K562 (cell line): ENCODE measurements around the gene ESD. TPM values are rescaled to one million over a fixed set of nuclear protein-coding genes. Genes with fewer than 3 reads are reported as not detected.
A peak's percentile ranks its signal among the peaks of the same experiment; 100 is the strongest.

ENCODE experiments used
- ATAC-seq: fragments of 200-7000 bp; cut with Tn5 transposase; 3 replicates; pipeline ENCODE4 v1.9.1; 2020; ENCODE audit warnings: moderate library complexity
- BruUV-seq: library from RNA; stranded (reverse); fragments of 400-500 nt; replicated peaks from 2 replicates; lab custom pipeline; 2021; lab: Mats Ljungman, UMichigan
- CTCF ChIA-PET: fragments of 300-600 bp; formaldehyde crosslinking; extraction: SDS; loops from one replicate; lab custom pipeline; 2021; ENCODE audit warnings: low intra/inter-chr PET ratio; lab: Yijun Ruan, JAX
- POLR2A ChIA-PET: fragments of 300-600, 350-650 bp; sonication (Branson Sonifier 250); formaldehyde crosslinking; extraction: SDS; loops from one replicate; lab custom pipeline; 2021; ENCODE audit warnings: antibody characterized with exemption, inconsistent platforms; lab: Yijun Ruan, JAX
- DNase-seq, 4 experiments: peaks; one replicate each; pipeline versions ENCODE4 v3.0.0 to v3.0.0-alpha.2; 2011 to 2018; ENCODE audit warnings: low spot score in 3 of 4, mixed read lengths in 3 of 4; ENCODE audit errors: extremely low read depth in 1 of 4
- FAIRE-seq: peaks from 2 replicates; lab custom pipeline; 2011; peaks lifted over from hg19 to GRCh38; lab: Jason Lieb, UNC
- H2AFZ ChIP-seq: 2 replicates; pipeline ENCODE4 v1.6.0; 2011; ENCODE audit warnings: low read depth, low read length, control low read depth, inconsistent platforms
- H3K27ac ChIP-seq: fragments of 200-600 bp; 3 replicates; pipeline ENCODE4 v1.8.0; 2011; ENCODE audit warnings: low read depth, mild to moderate bottlenecking, control low read depth, inconsistent platforms, low read length, moderate library complexity, mixed read lengths; ENCODE audit errors: extremely low read depth
- H3K27me3 ChIP-seq, 2 experiments: fragments of 300-600 bp in 1 of 2; 2 replicates in 1 of 2; 3 replicates in 1 of 2; pipeline versions ENCODE4 v1.6.0 to v1.8.0; 2011; ENCODE audit warnings: inconsistent platforms in 2 of 2, low read length in 2 of 2, mild to moderate bottlenecking in 1 of 2, mixed read lengths in 1 of 2, moderate library complexity in 1 of 2; ENCODE audit not compliant: control insufficient read depth in 2 of 2, insufficient read depth in 2 of 2
- H3K36me3 ChIP-seq: fragments of 300-600 bp; 3 replicates; pipeline ENCODE4 v1.8.0; 2011; ENCODE audit warnings: mild to moderate bottlenecking, low read length, inconsistent platforms; ENCODE audit not compliant: control insufficient read depth, insufficient read depth
- H3K4me1 ChIP-seq, 2 experiments: fragments of 200-600 bp in 1 of 2; replicated peaks in 1 of 2; 2 replicates in 1 of 2; 3 replicates in 1 of 2; pipeline versions ENCODE4 v1.5.1 to v1.8.0; 2011; ENCODE audit warnings: inconsistent platforms in 2 of 2, low read length in 2 of 2, mild to moderate bottlenecking in 1 of 2, mixed read lengths in 1 of 2, moderate library complexity in 1 of 2; ENCODE audit not compliant: control insufficient read depth in 2 of 2, insufficient read depth in 2 of 2
- H3K4me2 ChIP-seq: 2 replicates; pipeline ENCODE4 v1.6.1; 2011; ENCODE audit warnings: low read length, control low read depth, inconsistent platforms, mixed read lengths; ENCODE audit not compliant: insufficient read depth
- H3K4me3 ChIP-seq: fragments of 200-600 bp; sonication (generic), shearing (Covaris generic); 2 replicates; pipeline ENCODE4 v1.5.1; 2016; ENCODE audit warnings: control low read depth, inconsistent platforms
- H3K79me2 ChIP-seq: fragments of 200-600 bp; 3 replicates; pipeline ENCODE4 v1.8.0; 2011; ENCODE audit warnings: low read length, inconsistent platforms; ENCODE audit not compliant: control insufficient read depth, insufficient read depth
- H3K9ac ChIP-seq, 2 experiments: 2 replicates each; pipeline versions ENCODE4 v1.6.0 to v1.6.1; 2011; ENCODE audit warnings: low read depth in 2 of 2, low read length in 2 of 2, control low read depth in 1 of 2, inconsistent platforms in 1 of 2, mild to moderate bottlenecking in 1 of 2, mixed read lengths in 1 of 2; ENCODE audit not compliant: insufficient read depth in 1 of 2
- H3K9me1 ChIP-seq: one replicate; pipeline ENCODE4 v1.6.0; 2011; ENCODE audit warnings: inconsistent platforms, mild to moderate bottlenecking, low read length, moderate library complexity; ENCODE audit not compliant: control insufficient read depth, insufficient read depth
- H3K9me3 ChIP-seq: replicated peaks from 2 replicates; pipeline ENCODE4 v1.5.1; 2011; ENCODE audit warnings: low read depth, low read length, inconsistent platforms; ENCODE audit not compliant: control insufficient read depth, insufficient read depth
- H4K20me1 ChIP-seq: replicated peaks from 2 replicates; pipeline ENCODE4 v1.6.1; 2011; ENCODE audit warnings: low read length, inconsistent platforms, mixed read lengths; ENCODE audit not compliant: control insufficient read depth, insufficient read depth
- ARNT ChIP-seq, 2 experiments: fragments of 450-650 bp; IDR thresholded peaks; 2 replicates each; pipeline ENCODE4 v1.6.1; 2016; ENCODE audit warnings: mild to moderate bottlenecking in 1 of 2
- GATAD2A ChIP-seq: fragments of 450-650 bp; IDR thresholded peaks from 2 replicates; pipeline ENCODE4 v1.6.1; 2017
- GTF2A2 ChIP-seq: IDR thresholded peaks from 2 replicates; pipeline ENCODE4 v1.6.1; 2016; ENCODE audit warnings: mild to moderate bottlenecking, missing genetic modification characterization, missing compliant biosample characterization
- HDAC1 ChIP-seq, 2 experiments: fragments of 450-650 bp; IDR thresholded peaks; 2 replicates each; pipeline ENCODE4 v1.6.1; 2016 to 2017; ENCODE audit warnings: inconsistent platforms in 1 of 2, mild to moderate bottlenecking in 1 of 2, moderate library complexity in 1 of 2
- HEY1 ChIP-seq: fragments of 250-450 bp; sonication (Bioruptor Pico); IDR thresholded peaks from 2 replicates; pipeline ENCODE4 v1.5.0; 2020; ENCODE audit warnings: mild to moderate bottlenecking, moderate library complexity, borderline replicate concordance
- MECOM ChIP-seq: fragments of 250-450 bp; sonication (Bioruptor Pico); IDR thresholded peaks from 2 replicates; pipeline ENCODE4 v1.8.0; 2022; ENCODE audit warnings: inconsistent platforms
- PPARD ChIP-seq: fragments of 250-450 bp; sonication (Bioruptor Pico); IDR thresholded peaks from 2 replicates; pipeline ENCODE4 v1.8.0; 2022; ENCODE audit warnings: inconsistent platforms, mild to moderate bottlenecking, moderate library complexity
- THAP7 ChIP-seq: fragments of 250-450 bp; sonication (Bioruptor Pico); IDR thresholded peaks from 2 replicates; pipeline ENCODE4 v1.5.0; 2021
- ZBTB17 ChIP-seq: fragments of 450-650 bp; formaldehyde crosslinking; IDR thresholded peaks from 2 replicates; pipeline ENCODE4 v1.4.0; 2020; ENCODE audit warnings: mild to moderate bottlenecking
- ZBTB2 ChIP-seq: fragments of 450-650 bp; IDR thresholded peaks from 2 replicates; pipeline ENCODE4 v1.6.1; 2016; ENCODE audit warnings: antibody characterized with exemption
- ZBTB40 ChIP-seq, 2 experiments: fragments of 450-650 bp in 1 of 2; sonication (generic) in 1 of 2; formaldehyde crosslinking in 1 of 2; IDR thresholded peaks; 2 replicates each; pipeline versions ENCODE4 v1.7.1 to v1.9.0; 2016 to 2022; ENCODE audit warnings: inconsistent platforms in 1 of 2, mild to moderate bottlenecking in 1 of 2, missing genetic modification reagents in 1 of 2
- ZKSCAN8 ChIP-seq: fragments of 200-800 bp; sonication (Bioruptor generic); IDR thresholded peaks from 2 replicates; pipeline ENCODE4 v1.6.1; 2016; ENCODE audit warnings: missing genetic modification characterization, missing compliant biosample characterization
- WGBS: fragments of 100-300 bp; shearing (Covaris generic); methylation state at CpG from one replicate; pipeline ENCODE4 v1.1.6; 2016; ENCODE audit warnings: low coverage, mixed read lengths; ENCODE audit not compliant: insufficient coverage; ENCODE audit errors: missing lambda C conversion rate; 5-methylcytosine and 5-hydroxymethylcytosine counted together
- in situ Hi-C: fragments of 300-500 bp; cut with MboI; formaldehyde crosslinking; loops from 4 replicates; pipeline ENCODE4 v1.15.0; 2018; ENCODE audit warnings: inconsistent platforms, mixed read lengths
- intact Hi-C: fragments of 100-400 bp; cut with micrococcal nuclease; formaldehyde crosslinking; loops from 2 replicates; pipeline ENCODE4 v1.14.2; 2022
- polyA plus RNA-seq, 8 experiments: library from polyadenylated mRNA; depleted of rRNA in 4 of 8; stranded (reverse) in 5 of 8; unstranded in 3 of 8; fragments of >200 nt; fragmentation: Nextera tagmentation in 2 of 8; fragmentation: Illumina TruSeq in 1 of 8; extraction: Ambion mirVana in 2 of 8; extraction: Trizol in 1 of 8; gene quantifications; 2 replicates each; pipeline versions ENCODE4 v1.2.1 to v1.2.3, GENCODE V29; 2011 to 2014; ENCODE audit warnings: inconsistent platforms in 1 of 8, missing spikeins in 1 of 8
- total RNA-seq, 7 experiments: library from RNA; depleted of rRNA in 6 of 7; stranded (reverse); fragments of >200 nt in 6 of 7; fragmentation: Illumina TruSeq in 2 of 7; extraction: Trizol in 2 of 7; gene quantifications; 2 replicates each; pipeline versions ENCODE4 v1.2.1 to v1.2.3, GENCODE V29; 2011 to 2021; ENCODE audit warnings: low replicate concordance in 1 of 7

The ESD gene
- total and polyA plus RNA-seq, 9 of the 15 experiments (the other 6 are each of a cell fraction or from before 2014, with no cell fraction given), result 88.9 to 402 (median 232) TPM

GRCh38 chr13:46745706-46746105 lies 51.3 kb downstream of the ESD start (continued):
- TF ChIP-seq HEY1 (CRISPR knock-in tag), result no peak
- no peak for TF ChIP-seq ZBTB17
- no peak for TF ChIP-seq ZKSCAN8 (CRISPR knock-in tag)
- no peak for TF ChIP-seq PPARD (CRISPR knock-in tag)
- TF ChIP-seq ZBTB2, result no peak
- TF ChIP-seq HDAC1 (IDR thresholded peaks at IDR 0.05), result no peak

GRCh38 chr13:46745062-46745461 lies 51.9 kb downstream of the ESD start:
- Histone ChIP-seq H3K4me3 (no peak overlapping the region), H3K9me1 (no peaks in the 10 kb centered on the region), H3K27me3 (no peaks in the 10 kb centered on the region), H3K4me1 (no peaks in the 10 kb centered on the region), H3K79me2 (no peaks in the 10 kb centered on the region), H3K9me3 (no peaks in the 10 kb centered on the region), H3K9ac (no peak overlapping the region), H3K27ac (no peak overlapping the region), H3K4me2 (no peak overlapping the region), H2AFZ (no peak overlapping the region), H3K36me3 (peaks cover 9% of the 10 kb centered on the region; the same call in 2 of the 3 replicates), H4K20me1 (no peaks in the 10 kb centered on the region)
- POLR2A ChIA-PET, result no interaction called here
- FAIRE-seq (no peak), ATAC-seq (no peak), DNase-seq (no peak)
- BruUV-seq, result no TSS peak
- intact Hi-C loops (no loop called here), in situ Hi-C loops (no loop called here)
- CTCF ChIA-PET, result no interaction called here
- peak; percentile 75 for TF ChIP-seq ZBTB40 (IDR thresholded peaks at IDR 0.05)
- TF ChIP-seq ZBTB40 (CRISPR knock-in tag; IDR thresholded peaks at IDR 0.05), result peak; percentile 38; the same call in 1 of the 2 replicates
- TF ChIP-seq GTF2A2 (tag), result no peak
- no peak for TF ChIP-seq MECOM (CRISPR knock-in tag)
- no peak for TF ChIP-seq THAP7 (CRISPR knock-in tag)
- no peak for TF ChIP-seq GATAD2A
- no peak for TF ChIP-seq ARNT (IDR thresholded peaks at IDR 0.05)
- 100% methylated on average over 2 of the region's 4 CpGs for WGBS
